GM12872 (cell line): ENCODE results near the gene IQSEC1.
A peak's percentile ranks its signal among the peaks of the same experiment; 100 is the strongest.

ENCODE experiments used
- CTCF ChIP-seq: IDR thresholded peaks from 3 replicates; pipeline ENCODE4 v1.5.1; 2011; ENCODE audit warnings: low read depth, mild to moderate bottlenecking, low read length, moderate library complexity; ENCODE audit not compliant: insufficient read depth

Gene IQSEC1

DNA sequence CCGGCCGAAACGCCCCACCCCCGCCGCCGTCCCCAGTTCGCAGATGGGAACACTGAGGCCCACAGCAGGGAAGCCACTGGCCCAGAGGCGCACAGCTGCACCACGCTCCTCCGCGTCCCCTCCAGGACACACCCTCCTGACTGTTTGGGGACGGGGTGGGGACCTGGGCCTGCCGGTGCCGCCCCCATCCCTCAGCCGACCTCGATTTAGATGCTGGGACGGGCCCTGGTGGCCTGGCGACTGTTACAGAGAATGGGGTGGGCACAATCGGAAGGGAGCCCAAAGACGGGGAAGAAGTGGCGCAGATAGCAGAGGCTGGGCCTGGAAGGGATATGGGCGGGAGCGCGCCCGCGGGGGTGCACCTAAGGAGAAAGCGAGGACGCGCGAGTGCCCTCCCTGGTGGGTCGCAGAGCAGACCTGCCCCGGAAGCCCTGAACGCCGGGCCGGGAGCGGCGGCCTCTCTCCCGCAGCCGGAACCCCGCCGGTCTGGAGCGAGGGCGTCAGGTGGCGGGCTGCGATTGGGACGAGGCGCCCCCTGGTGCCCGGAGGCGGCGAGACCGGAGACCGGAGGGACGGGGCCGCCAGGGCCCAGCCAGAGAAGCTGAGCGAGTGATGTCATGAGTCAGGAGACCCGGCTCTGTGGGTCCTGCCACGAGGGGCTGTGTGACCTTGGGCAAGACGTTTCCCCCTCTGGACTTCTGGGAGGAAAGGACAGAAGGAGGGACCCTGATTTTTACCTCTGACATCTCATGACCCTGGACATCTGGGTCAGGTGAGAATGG, 78.4 kb downstream of the IQSEC1 start:
- peak; percentile 87 for TF ChIP-seq CTCF

GRCh38 chr3:12994357-12994606, 78.9 kb downstream of the IQSEC1 start:
- TF ChIP-seq CTCF, result no peak

DNA sequence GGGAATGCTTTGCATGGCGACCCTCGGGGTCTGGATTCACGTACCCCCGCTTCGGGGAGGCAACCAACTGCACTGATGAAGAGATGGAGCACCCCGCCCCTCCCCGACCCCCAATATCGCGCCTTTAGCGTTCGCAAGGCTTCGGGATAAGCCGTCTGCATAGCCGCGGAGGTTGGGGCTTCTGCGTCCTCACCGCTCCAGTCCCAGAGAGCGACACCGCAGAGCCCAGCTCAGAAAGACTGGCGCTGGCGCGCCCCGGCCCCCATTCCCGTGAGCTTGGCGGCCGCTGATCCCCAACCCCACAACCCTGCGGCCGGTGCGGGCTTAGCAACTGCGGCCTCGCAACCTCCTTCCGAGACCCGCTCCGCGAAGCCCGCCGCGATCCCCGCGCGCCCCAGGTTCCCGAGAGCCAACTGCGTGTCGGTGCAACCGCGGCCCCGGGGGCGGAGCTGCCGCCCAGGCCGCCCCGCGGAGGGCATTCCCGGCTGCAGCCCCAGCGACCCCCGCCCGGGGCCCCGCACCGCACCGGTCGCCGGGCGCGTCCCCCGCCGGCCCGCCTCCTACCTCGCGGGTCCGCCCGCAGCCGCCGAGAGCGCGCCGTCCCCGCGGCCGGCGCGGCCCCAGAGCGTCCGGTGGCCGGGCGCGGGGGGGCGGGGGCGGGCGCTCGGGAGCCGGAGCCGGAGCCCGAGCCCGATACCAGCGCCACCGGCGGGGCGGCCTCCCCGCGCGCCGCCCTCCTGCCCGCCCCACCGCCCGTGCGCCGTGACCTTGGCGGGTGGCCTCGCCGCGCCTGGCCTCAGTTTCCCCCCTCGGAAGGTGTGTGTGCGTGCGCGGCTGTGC, 79.5 kb downstream of the IQSEC1 start:
- TF ChIP-seq CTCF, result no peak

- no peak for TF ChIP-seq CTCF
These were observed 80.4 kb downstream of the IQSEC1 start for GRCh38 chr3:12992629-12993516.

DNA sequence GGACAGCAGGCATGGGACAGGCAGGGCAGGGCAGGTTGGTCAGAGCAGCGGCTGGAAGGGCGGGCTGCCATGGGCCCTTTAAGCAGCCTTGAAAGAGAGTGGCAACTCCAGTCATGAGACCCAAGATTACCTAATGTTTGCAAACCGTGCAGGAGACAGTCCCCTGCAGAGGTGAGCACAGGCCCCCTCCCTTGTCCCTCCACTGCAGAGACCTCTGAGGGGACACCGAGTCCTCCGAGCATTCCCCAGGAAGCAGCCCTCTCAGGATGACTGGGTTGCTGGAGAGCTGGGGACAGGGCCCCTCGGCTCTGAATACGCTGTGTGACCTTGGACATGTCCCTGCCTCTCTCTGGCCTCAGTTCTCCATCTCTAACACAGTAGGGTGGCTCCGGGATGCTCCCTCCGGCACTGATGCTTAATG, 81.4 kb downstream of the IQSEC1 start:
- TF ChIP-seq CTCF, result no peak

DNA sequence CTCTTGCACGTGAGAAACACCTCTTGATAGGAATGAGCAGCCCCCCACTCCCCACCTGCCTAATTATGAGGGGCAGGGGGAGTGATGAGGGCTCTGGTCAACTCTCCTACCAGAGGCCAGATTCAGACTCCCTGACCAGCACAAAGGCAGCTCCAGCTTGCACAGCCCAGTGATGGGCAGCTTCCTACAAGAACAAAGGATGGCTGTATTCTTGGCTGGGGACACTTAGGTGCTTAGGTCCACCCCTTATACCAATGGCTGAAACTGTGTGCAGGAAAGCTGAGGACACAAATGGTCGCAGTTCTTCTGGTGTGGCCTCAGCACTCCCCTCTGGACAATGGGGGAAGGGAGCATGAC, 81.8 kb downstream of the IQSEC1 start:
- TF ChIP-seq CTCF, result no peak
